ENCODE data around the gene NAA11.
"Not testable (repeated sequence)": the region's sequence is repeated elsewhere in the genome, so short reads cannot be mapped to it uniquely, and the experiment has no call there.

NAA11 gene

GRCh38 chr4:79292008-79292407 lies 33.9 kb downstream of the NAA11 start:
- DNase-seq (ENCODE audit: low read depth): no peak
- H3K4me3 ChIP-seq (ENCODE audit: low read depth, low read length): no peak overlapping the region
- no peak for TF ChIP-seq MYC (IDR thresholded peaks at IDR 0.05; ENCODE audit: low read depth, low read length)
- TF ChIP-seq POLR2A (IDR thresholded peaks at IDR 0.05; ENCODE audit: extremely low read depth, insufficient read length): no peak

- TF ChIP-seq MAX (IDR thresholded peaks at IDR 0.05; ENCODE audit: low read depth, low read length) (no peak), POLR2A (IDR thresholded peaks at IDR 0.05; ENCODE audit: extremely low read depth, insufficient read length) (no peak), MYC (IDR thresholded peaks at IDR 0.05; ENCODE audit: low read depth, low read length) (no peak), CTCF (IDR thresholded peaks at IDR 0.05; ENCODE audit: low read depth, low read length) (no peak)
- no peak for DNase-seq (ENCODE audit: low read depth)
- H3K4me3 ChIP-seq (ENCODE audit: low read depth, low read length): no peak overlapping the region
These were observed 35.5 kb downstream of the NAA11 start for GRCh38 chr4:79290376-79290775.

GRCh38 chr4:79288185-79288584 lies 37.7 kb downstream of the NAA11 start:
- H3K4me3 ChIP-seq (ENCODE audit: low read depth, low read length): no peak overlapping the region
- DNase-seq (ENCODE audit: low read depth): no peak
- no peak for TF ChIP-seq MYC (IDR thresholded peaks at IDR 0.05; ENCODE audit: low read depth, low read length)
- TF ChIP-seq POLR2A (IDR thresholded peaks at IDR 0.05; ENCODE audit: extremely low read depth, insufficient read length): no peak
- TF ChIP-seq CTCF (IDR thresholded peaks at IDR 0.05; ENCODE audit: low read depth, low read length): no peak
- no peak for TF ChIP-seq MAX (IDR thresholded peaks at IDR 0.05; ENCODE audit: low read depth, low read length)

GRCh38 chr4:79287718-79288117 lies 38.1 kb downstream of the NAA11 start:
- DNase-seq (ENCODE audit: low read depth): no peak
- TF ChIP-seq CTCF (IDR thresholded peaks at IDR 0.05; ENCODE audit: low read depth, low read length): no peak
- TF ChIP-seq MAX (IDR thresholded peaks at IDR 0.05; ENCODE audit: low read depth, low read length): no peak
- TF ChIP-seq MYC (IDR thresholded peaks at IDR 0.05; ENCODE audit: low read depth, low read length): no peak
- TF ChIP-seq POLR2A (IDR thresholded peaks at IDR 0.05; ENCODE audit: extremely low read depth, insufficient read length): no peak
- H3K4me3 ChIP-seq (ENCODE audit: low read depth, low read length): no peak overlapping the region

- no peak for DNase-seq (ENCODE audit: low read depth)
- TF ChIP-seq POLR2A (IDR thresholded peaks at IDR 0.05; ENCODE audit: extremely low read depth, insufficient read length): no peak
- TF ChIP-seq CTCF (IDR thresholded peaks at IDR 0.05; ENCODE audit: low read depth, low read length): no peak
- no peak for TF ChIP-seq MAX (IDR thresholded peaks at IDR 0.05; ENCODE audit: low read depth, low read length)
- no peak for TF ChIP-seq MYC (IDR thresholded peaks at IDR 0.05; ENCODE audit: low read depth, low read length)
These were observed 38.8 kb downstream of the NAA11 start for GRCh38 chr4:79287076-79287475.

GRCh38 chr4:79281566-79282359 lies 44.1 kb downstream of the NAA11 start:
- no peak for DNase-seq (ENCODE audit: low read depth)
- TF ChIP-seq MAX (IDR thresholded peaks at IDR 0.05; ENCODE audit: low read depth, low read length) (no peak), CTCF (IDR thresholded peaks at IDR 0.05; ENCODE audit: low read depth, low read length) (no peak), POLR2A (IDR thresholded peaks at IDR 0.05; ENCODE audit: extremely low read depth, insufficient read length) (no peak), MYC (IDR thresholded peaks at IDR 0.05; ENCODE audit: low read depth, low read length) (no peak)
- no peak overlapping the region for H3K4me3 ChIP-seq (ENCODE audit: low read depth, low read length)

More at GRCh38 chr4:79287076-79287475, 38.8 kb downstream of the NAA11 start:
- H3K4me3 ChIP-seq (ENCODE audit: low read depth, low read length): no peak overlapping the region

- not testable (repeated sequence) for H3K4me3 ChIP-seq (ENCODE audit: low read depth, low read length); DNase-seq (ENCODE audit: low read depth)
These were observed 48.4 kb downstream of the NAA11 start for GRCh38 chr4:79277467-79277866.

Data from NB4 (cell line).